MCF 10A (cell line): ENCODE data around the gene FCHO1. TPM values are rescaled to one million over a fixed set of nuclear protein-coding genes. Genes with fewer than 3 reads are reported as not detected.

Source experiments
- Bru-seq: library from RNA; stranded (reverse); fragments of 400-500 nt; gene quantifications from one replicate; lab custom pipeline; 2021; lab: Mats Ljungman, UMichigan
- BruChase-seq, 2 experiments: library from RNA; stranded (reverse); fragments of 400-500 nt; gene quantifications; one replicate each; lab custom pipeline; 2021; lab: Mats Ljungman, UMichigan
- BruUV-seq: library from RNA; stranded (reverse); fragments of 400-500 nt; replicated peaks from 2 replicates; lab custom pipeline; 2021; lab: Mats Ljungman, UMichigan
- CTCF ChIA-PET: fragments of 300-600 bp; sonication (Branson Sonifier 250); formaldehyde crosslinking; extraction: SDS; loops from one replicate; lab custom pipeline; 2021; ENCODE audit warnings: antibody characterized with exemption, inconsistent platforms; lab: Yijun Ruan, JAX
- POLR2A ChIA-PET: fragments of 300-600, 350-650 bp; sonication (Branson Sonifier 250); formaldehyde crosslinking; extraction: SDS; loops from one replicate; lab custom pipeline; 2020; ENCODE audit warnings: antibody characterized with exemption, inconsistent platforms; lab: Yijun Ruan, JAX
- DNase-seq: peaks from one replicate; pipeline ENCODE4 v3.0.0-alpha.2; 2018; ENCODE audit not compliant: unreplicated experiment
- H3K27ac Mint-ChIP-seq: one replicate; pipeline ENCODE4 v1.8.0; 2022; ENCODE audit warnings: mild to moderate bottlenecking, low read depth, mixed read lengths; ENCODE audit not compliant: unreplicated experiment
- H3K27me3 Mint-ChIP-seq: one replicate; pipeline ENCODE4 v1.8.0; 2022; ENCODE audit warnings: mixed read lengths; ENCODE audit not compliant: insufficient read depth, unreplicated experiment
- H3K36me3 Mint-ChIP-seq: one replicate; pipeline ENCODE4 v1.8.0; 2022; ENCODE audit warnings: mild to moderate bottlenecking, moderate library complexity, mixed read lengths; ENCODE audit not compliant: insufficient read depth, unreplicated experiment
- H3K4me1 Mint-ChIP-seq: one replicate; pipeline ENCODE4 v1.8.0; 2022; ENCODE audit warnings: mixed read lengths; ENCODE audit not compliant: insufficient read depth, unreplicated experiment
- H3K4me3 Mint-ChIP-seq: one replicate; pipeline ENCODE4 v1.8.0; 2022; ENCODE audit warnings: mild to moderate bottlenecking, moderate library complexity, mixed read lengths; ENCODE audit not compliant: unreplicated experiment
- H3K9me3 Mint-ChIP-seq: one replicate; pipeline ENCODE4 v1.8.0; 2022; ENCODE audit warnings: mixed read lengths; ENCODE audit not compliant: unreplicated experiment
- intact Hi-C: fragments of 100-400 bp; cut with micrococcal nuclease; formaldehyde crosslinking; loops from 2 replicates; pipeline ENCODE4 v1.14.1; 2022
- long read RNA-seq: library from polyadenylated mRNA; stranded (forward); transcript quantifications from one replicate; pipeline ENCODE4 v2.0.0, GENCODE V29; 2022
- total RNA-seq: library from RNA; stranded (reverse); gene quantifications from 2 replicates; pipeline ENCODE4 v1.2.3, GENCODE V29; 2022
- TF ChIP-seq, protein P1 (sequence below): fragments of 200-600 bp; IDR thresholded peaks from one replicate; pipeline ENCODE4 v1.8.0; 2022; ENCODE audit warnings: antibody characterized with exemption, mild to moderate bottlenecking; ENCODE audit not compliant: unreplicated experiment

The FCHO1 gene, protein sequence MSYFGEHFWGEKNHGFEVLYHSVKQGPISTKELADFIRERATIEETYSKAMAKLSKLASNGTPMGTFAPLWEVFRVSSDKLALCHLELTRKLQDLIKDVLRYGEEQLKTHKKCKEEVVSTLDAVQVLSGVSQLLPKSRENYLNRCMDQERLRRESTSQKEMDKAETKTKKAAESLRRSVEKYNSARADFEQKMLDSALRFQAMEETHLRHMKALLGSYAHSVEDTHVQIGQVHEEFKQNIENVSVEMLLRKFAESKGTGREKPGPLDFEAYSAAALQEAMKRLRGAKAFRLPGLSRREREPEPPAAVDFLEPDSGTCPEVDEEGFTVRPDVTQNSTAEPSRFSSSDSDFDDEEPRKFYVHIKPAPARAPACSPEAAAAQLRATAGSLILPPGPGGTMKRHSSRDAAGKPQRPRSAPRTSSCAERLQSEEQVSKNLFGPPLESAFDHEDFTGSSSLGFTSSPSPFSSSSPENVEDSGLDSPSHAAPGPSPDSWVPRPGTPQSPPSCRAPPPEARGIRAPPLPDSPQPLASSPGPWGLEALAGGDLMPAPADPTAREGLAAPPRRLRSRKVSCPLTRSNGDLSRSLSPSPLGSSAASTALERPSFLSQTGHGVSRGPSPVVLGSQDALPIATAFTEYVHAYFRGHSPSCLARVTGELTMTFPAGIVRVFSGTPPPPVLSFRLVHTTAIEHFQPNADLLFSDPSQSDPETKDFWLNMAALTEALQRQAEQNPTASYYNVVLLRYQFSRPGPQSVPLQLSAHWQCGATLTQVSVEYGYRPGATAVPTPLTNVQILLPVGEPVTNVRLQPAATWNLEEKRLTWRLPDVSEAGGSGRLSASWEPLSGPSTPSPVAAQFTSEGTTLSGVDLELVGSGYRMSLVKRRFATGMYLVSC
- total RNA-seq = 0.10 and 0.23 TPM in 2 replicates
- percentile 11 among the genes with signal in this experiment for Bru-seq, nascent RNA
- percentile 9 among the genes with signal in this experiment for BruChase-seq, experiment 1, labeled RNA remaining after a 6-hour chase
- percentile 13 among the genes with signal in this experiment for BruChase-seq, experiment 2, labeled RNA remaining after a 2-hour chase
- long read RNA-seq, partial matches to known transcripts = 0 of 1 reads
- long read RNA-seq, other reads (novel, unspliced or antisense) = 1 of 1 reads

DNA sequence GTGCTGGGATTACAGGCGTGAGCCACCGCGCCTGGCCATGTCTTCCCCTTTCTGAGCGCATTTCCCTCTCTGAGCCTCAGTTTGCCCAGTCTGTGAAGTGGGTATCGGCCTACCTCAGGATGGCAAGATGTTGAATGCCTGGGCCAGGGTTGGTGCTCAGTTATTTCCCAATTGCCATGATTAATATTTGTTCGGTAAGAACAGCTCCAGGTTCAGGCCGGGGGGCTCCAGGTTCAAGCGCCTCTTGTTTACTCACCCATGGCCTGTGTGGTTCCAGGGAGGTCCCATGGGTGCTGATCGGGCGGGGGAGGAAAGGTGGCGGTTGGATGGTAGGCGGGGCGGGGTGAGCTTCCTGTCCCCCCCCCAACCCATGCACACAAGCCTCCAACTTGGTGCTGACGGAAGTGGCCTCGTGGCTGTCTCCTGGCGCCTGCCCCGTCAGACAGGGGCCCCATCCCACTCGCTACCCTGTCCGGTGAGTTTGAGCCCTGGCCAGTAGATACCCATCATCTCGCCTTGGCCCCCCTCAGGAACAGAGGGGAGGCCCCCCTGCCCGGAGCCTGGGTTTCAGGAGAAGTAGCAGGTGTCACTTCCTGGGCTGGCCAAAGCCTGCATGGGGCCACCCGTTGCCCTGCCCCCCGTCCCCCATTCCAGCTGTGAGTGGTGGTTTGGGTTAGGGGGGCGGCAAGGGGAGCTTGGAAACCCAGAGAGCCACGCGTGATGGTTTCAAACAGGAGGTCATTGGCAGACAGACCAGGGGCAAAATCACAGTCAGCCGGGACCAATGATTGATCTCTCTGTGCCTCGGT lies at the start of gene FCHO1:
Gene FCHO1 (plus strand): TSS at position 375 of the 809 bp plus-strand sequence. CDS start 3,688 bp downstream, outside the sequence.
- intact Hi-C loops = no loop called here
- TF ChIP-seq, protein P1, sequence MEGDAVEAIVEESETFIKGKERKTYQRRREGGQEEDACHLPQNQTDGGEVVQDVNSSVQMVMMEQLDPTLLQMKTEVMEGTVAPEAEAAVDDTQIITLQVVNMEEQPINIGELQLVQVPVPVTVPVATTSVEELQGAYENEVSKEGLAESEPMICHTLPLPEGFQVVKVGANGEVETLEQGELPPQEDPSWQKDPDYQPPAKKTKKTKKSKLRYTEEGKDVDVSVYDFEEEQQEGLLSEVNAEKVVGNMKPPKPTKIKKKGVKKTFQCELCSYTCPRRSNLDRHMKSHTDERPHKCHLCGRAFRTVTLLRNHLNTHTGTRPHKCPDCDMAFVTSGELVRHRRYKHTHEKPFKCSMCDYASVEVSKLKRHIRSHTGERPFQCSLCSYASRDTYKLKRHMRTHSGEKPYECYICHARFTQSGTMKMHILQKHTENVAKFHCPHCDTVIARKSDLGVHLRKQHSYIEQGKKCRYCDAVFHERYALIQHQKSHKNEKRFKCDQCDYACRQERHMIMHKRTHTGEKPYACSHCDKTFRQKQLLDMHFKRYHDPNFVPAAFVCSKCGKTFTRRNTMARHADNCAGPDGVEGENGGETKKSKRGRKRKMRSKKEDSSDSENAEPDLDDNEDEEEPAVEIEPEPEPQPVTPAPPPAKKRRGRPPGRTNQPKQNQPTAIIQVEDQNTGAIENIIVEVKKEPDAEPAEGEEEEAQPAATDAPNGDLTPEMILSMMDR = no peak
- no peak for DNase-seq
- Mint-ChIP-seq H3K4me1 (peaks cover 8% of the 10 kb centered on the region), H3K27me3 (no peaks in the 10 kb centered on the region), H3K4me3 (no peak within 1 kb of the TSS), H3K27ac (no peak within 1 kb of the TSS), H3K36me3 (no peaks in the 10 kb centered on the region), H3K9me3 (no peaks in the 10 kb centered on the region)
- CTCF ChIA-PET = interaction anchor here (1.3 kb wide), 1 partner anchor 15 kb away, joined by 7 read pairs; no protein-coding TSS in a partner anchor
- no TSS peak for BruUV-seq
- POLR2A ChIA-PET = interaction anchor here (1.5 kb wide), 1 partner anchor 10 kb away, joined by 5 read pairs; no protein-coding TSS in a partner anchor

DNA sequence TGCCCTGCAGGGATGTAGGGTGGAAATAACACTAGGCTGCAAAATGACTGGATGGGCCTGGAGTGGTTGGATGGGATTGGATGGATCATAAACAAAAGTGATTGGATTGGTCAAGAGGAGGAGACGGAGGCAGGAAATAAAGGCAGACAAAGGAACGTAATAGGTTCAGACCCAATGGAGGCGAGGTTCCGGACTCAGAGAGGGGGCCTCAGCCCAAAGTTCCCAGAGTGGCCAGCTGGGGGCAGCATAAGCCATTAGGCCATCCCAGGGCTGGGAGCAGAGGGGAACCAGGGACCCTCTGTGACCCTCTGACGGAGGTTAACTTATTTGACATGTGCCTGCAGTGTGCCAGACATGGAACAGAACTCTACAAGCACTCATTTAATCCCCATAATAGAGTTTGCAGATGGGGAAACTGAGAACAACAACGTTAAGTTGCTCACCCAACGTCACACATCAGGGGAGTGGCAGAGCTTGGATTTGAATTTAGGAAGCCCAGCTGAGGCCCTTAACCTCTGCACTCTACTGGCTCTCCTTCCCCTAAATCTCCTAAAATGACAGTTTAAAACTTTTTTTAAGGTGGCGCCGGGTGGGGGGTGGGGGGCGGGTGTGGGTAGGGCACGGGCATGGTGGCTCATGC lies 47.3 kb upstream of the FCHO1 start:
- TF ChIP-seq, protein P1 = peak; percentile 70
- ChIA-PET CTCF (interaction anchor here (0.7 to 1.8 kb wide), 6 partner anchors 11 to 151 kb away, joined by 3 to 7 read pairs (median 4); no protein-coding TSS in a partner anchor), POLR2A (no interaction called here)
- BruUV-seq = no TSS peak
- peaks cover 3% of the 10 kb centered on the region for H3K4me1 Mint-ChIP-seq
- H3K9me3 Mint-ChIP-seq = no peaks in the 10 kb centered on the region
- H3K27ac Mint-ChIP-seq = no peak overlapping the region
- intact Hi-C loops = loop anchor here (1.0 kb wide), 1 partner anchor 62 kb away; no protein-coding TSS in a partner anchor
- peak; percentile 46 for DNase-seq
- no peaks in the 10 kb centered on the region for H3K36me3 Mint-ChIP-seq
- peaks cover 16% of the 10 kb centered on the region for H3K27me3 Mint-ChIP-seq
- no peak overlapping the region for H3K4me3 Mint-ChIP-seq

DNA sequence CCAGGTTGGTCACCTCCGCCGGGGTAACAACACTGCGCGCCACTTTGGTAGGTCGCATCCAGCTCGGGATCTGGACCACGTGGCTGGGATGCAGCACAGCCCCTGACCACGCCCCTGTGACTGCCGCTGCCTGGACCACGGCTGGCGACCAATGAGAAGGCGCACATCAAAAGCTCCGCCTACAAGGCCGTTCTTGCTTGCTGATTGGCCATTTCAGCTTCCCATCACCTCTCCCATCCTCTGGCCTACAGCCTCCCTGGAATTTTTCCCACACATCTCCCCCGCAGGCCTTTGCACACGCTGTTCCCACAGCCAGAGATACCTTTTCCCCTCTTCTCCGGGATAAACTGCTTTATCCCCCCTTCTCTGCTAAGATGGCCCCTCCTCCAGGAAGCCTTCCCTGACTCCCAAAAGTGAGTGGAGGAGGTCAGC lies 44.5 kb upstream of the FCHO1 start:
- Mint-ChIP-seq H3K27me3 (no peaks in the 10 kb centered on the region), H3K4me3 (no peak overlapping the region), H3K4me1 (no peaks in the 10 kb centered on the region), H3K36me3 (no peaks in the 10 kb centered on the region), H3K9me3 (no peaks in the 10 kb centered on the region), H3K27ac (no peak overlapping the region)
- DNase-seq = no peak
- TF ChIP-seq, protein P1 = no peak
- POLR2A ChIA-PET = interaction anchor here (1.0 kb wide), 1 partner anchor 12 kb away, joined by 4 read pairs; the partner anchor contains the start of gene MAP1S
- BruUV-seq = no TSS peak
- CTCF ChIA-PET = interaction anchor here (0.7 to 2.5 kb wide), 3 partner anchors 34 to 60 kb away, joined by 3 to 15 read pairs (median 3); no protein-coding TSS in a partner anchor
- intact Hi-C loops = no loop called here
